Caco-2 (cell line): Measurements from ENCODE around the gene XRCC4. TPM values are rescaled to one million over a fixed set of nuclear protein-coding genes. Genes with fewer than 3 reads are reported as not detected.

Source experiments
- BruUV-seq: library from RNA; stranded (reverse); fragments of 400-500 nt; replicated peaks from 2 replicates; lab custom pipeline; 2021; lab: Mats Ljungman, UMichigan
- CTCF ChIA-PET: fragments of 300-600 bp; sonication (Branson Sonifier 250); formaldehyde crosslinking; loops from one replicate; lab custom pipeline; 2022; ENCODE audit warnings: antibody characterized with exemption; lab: Charles Lee
- POLR2A ChIA-PET: fragments of 300-600 bp; sonication (Branson Sonifier 250); formaldehyde crosslinking; loops from one replicate; lab custom pipeline; 2022; ENCODE audit warnings: antibody characterized with exemption; lab: Charles Lee
- DNase-seq, 2 experiments: peaks; one replicate each; pipeline versions ENCODE4 v3.0.0 to v3.0.0-alpha.2; 2020 to 2022
- H3K27me3 ChIP-seq: replicated peaks from 2 replicates; pipeline ENCODE4 v1.6.0; 2011; ENCODE audit warnings: low read length; ENCODE audit not compliant: control insufficient read depth, insufficient read depth
- H3K36me3 ChIP-seq: 2 replicates; pipeline ENCODE4 v1.5.1; 2011; ENCODE audit warnings: low read length; ENCODE audit not compliant: control insufficient read depth, insufficient read depth
- H3K4me1 ChIP-seq: fragments of 250-450 bp; sonication (Bioruptor Pico); 2 replicates; pipeline ENCODE4 v1.5.1; 2020; ENCODE audit warnings: mild to moderate bottlenecking
- H3K4me3 ChIP-seq: 2 replicates; pipeline ENCODE4 v1.5.1; 2011; ENCODE audit warnings: low read depth, mild to moderate bottlenecking, control low read depth, low read length
- H3K9me3 ChIP-seq: fragments of 250-450 bp; sonication (Bioruptor Pico); 2 replicates; pipeline ENCODE4 v1.5.1; 2020; ENCODE audit warnings: mild to moderate bottlenecking, moderate library complexity
- H3K27ac Mint-ChIP-seq: one replicate; pipeline ENCODE4 v1.8.0; 2022; ENCODE audit warnings: mixed read lengths; ENCODE audit not compliant: unreplicated experiment
- H3K27me3 Mint-ChIP-seq: one replicate; pipeline ENCODE4 v1.8.0; 2022; ENCODE audit warnings: mixed read lengths; ENCODE audit not compliant: insufficient read depth, unreplicated experiment
- H3K36me3 Mint-ChIP-seq: one replicate; pipeline ENCODE4 v1.8.0; 2022; ENCODE audit warnings: mild to moderate bottlenecking, mixed read lengths; ENCODE audit not compliant: insufficient read depth, unreplicated experiment
- H3K4me1 Mint-ChIP-seq: one replicate; pipeline ENCODE4 v1.8.0; 2022; ENCODE audit warnings: low read depth, mixed read lengths; ENCODE audit not compliant: unreplicated experiment
- H3K4me3 Mint-ChIP-seq: one replicate; pipeline ENCODE4 v1.8.0; 2022; ENCODE audit warnings: mild to moderate bottlenecking, moderate library complexity, mixed read lengths; ENCODE audit not compliant: unreplicated experiment
- H3K9me3 Mint-ChIP-seq: one replicate; pipeline ENCODE4 v1.8.0; 2022; ENCODE audit warnings: mixed read lengths; ENCODE audit not compliant: unreplicated experiment
- CTCF ChIP-seq, 2 experiments: fragments of 200-600 bp in 1 of 2; IDR thresholded peaks; 1 replicate in 1 of 2; 2 replicates in 1 of 2; pipeline versions ENCODE4 v1.5.1 to v1.8.0; 2011 to 2022; ENCODE audit warnings: antibody characterized with exemption in 1 of 2, control low read depth in 1 of 2, inconsistent platforms in 1 of 2, low read depth in 1 of 2, low read length in 1 of 2, mild to moderate bottlenecking in 1 of 2, moderate library complexity in 1 of 2; ENCODE audit not compliant: insufficient read depth in 1 of 2, severe bottlenecking in 1 of 2, unreplicated experiment in 1 of 2
- intact Hi-C: fragments of 100-400 bp; cut with micrococcal nuclease; formaldehyde crosslinking; loops from one replicate; pipeline ENCODE4 v1.10.0; 2022; ENCODE audit not compliant: unreplicated experiment
- total RNA-seq: library from RNA; stranded (reverse); gene quantifications from 2 replicates; pipeline ENCODE4 v1.2.3, GENCODE V29; 2022

XRCC4 gene
- total RNA-seq, 1 experiment from 2014 or later = 13.0 TPM

- no peaks in the 10 kb centered on the region for H3K36me3 ChIP-seq
- H3K27me3 ChIP-seq = no peaks in the 10 kb centered on the region
- Mint-ChIP-seq H3K27ac (no peak overlapping the region), H3K9me3 (peaks cover 10% of the 10 kb centered on the region), H3K4me3 (no peak overlapping the region), H3K36me3 (no peaks in the 10 kb centered on the region), H3K27me3 (no peaks in the 10 kb centered on the region), H3K4me1 (no peaks in the 10 kb centered on the region)
- H3K4me3 ChIP-seq = no peak overlapping the region
- POLR2A ChIA-PET = no interaction called here
- no peaks in the 10 kb centered on the region for H3K4me1 ChIP-seq
- BruUV-seq = no TSS peak
- DNase-seq = no peak
- H3K9me3 ChIP-seq = peaks cover 10% of the 10 kb centered on the region; the same call in 1 of the 2 replicates
- TF ChIP-seq CTCF (IDR thresholded peaks at IDR 0.05; ENCODE audit: insufficient read depth in 1 of 2, low read depth in 1 of 2, low read length in 1 of 2, severe bottlenecking in 1 of 2, unreplicated experiment in 1 of 2) = no peak
- CTCF ChIA-PET = no interaction called here
- intact Hi-C loops = no loop called here
These were observed 222.0 kb downstream of the XRCC4 start for GRCh38 chr5:83299353-83299752.

GRCh38 chr5:83306572-83307241 lies 229.4 kb downstream of the XRCC4 start:
- no peak overlapping the region for H3K27ac Mint-ChIP-seq
- no peak for TF ChIP-seq CTCF (IDR thresholded peaks at IDR 0.05; ENCODE audit: insufficient read depth in 1 of 2, low read depth in 1 of 2, low read length in 1 of 2, severe bottlenecking in 1 of 2, unreplicated experiment in 1 of 2)
- Histone ChIP-seq H3K9me3 (no peaks in the 10 kb centered on the region), H3K4me1 (no peaks in the 10 kb centered on the region), H3K4me3 (no peak overlapping the region), H3K27me3 (no peaks in the 10 kb centered on the region), H3K36me3 (no peaks in the 10 kb centered on the region)
- BruUV-seq = no TSS peak
- CTCF ChIA-PET = no interaction called here
- H3K27me3 Mint-ChIP-seq = no peaks in the 10 kb centered on the region
- POLR2A ChIA-PET = no interaction called here
- no peaks in the 10 kb centered on the region for H3K36me3 Mint-ChIP-seq
- intact Hi-C loops = no loop called here
- H3K9me3 Mint-ChIP-seq = no peaks in the 10 kb centered on the region
- no peak for DNase-seq
- H3K4me3 Mint-ChIP-seq = no peak overlapping the region
- H3K4me1 Mint-ChIP-seq = no peaks in the 10 kb centered on the region

GRCh38 chr5:83312663-83313062 lies 235.3 kb downstream of the XRCC4 start:
- H3K4me3 ChIP-seq = no peak overlapping the region
- Mint-ChIP-seq H3K9me3 (peaks cover 9% of the 10 kb centered on the region), H3K27ac (no peak overlapping the region), H3K36me3 (no peaks in the 10 kb centered on the region), H3K4me1 (peaks cover 15% of the 10 kb centered on the region), H3K4me3 (no peak overlapping the region), H3K27me3 (no peaks in the 10 kb centered on the region)
- ChIA-PET CTCF (no interaction called here), POLR2A (interaction anchor here (0.6 kb wide), 1 partner anchor 162 kb away, joined by 4 read pairs; no protein-coding TSS in a partner anchor)
- no TSS peak for BruUV-seq
- no peak for TF ChIP-seq CTCF (IDR thresholded peaks at IDR 0.05; ENCODE audit: insufficient read depth in 1 of 2, low read depth in 1 of 2, low read length in 1 of 2, severe bottlenecking in 1 of 2, unreplicated experiment in 1 of 2)
- H3K36me3 ChIP-seq = no peaks in the 10 kb centered on the region
- 0 out of 2 replicates have a peak, but pooled peaks cover 4% of the 10 kb centered on the region for H3K9me3 ChIP-seq
- DNase-seq = no peak
- H3K27me3 ChIP-seq = no peaks in the 10 kb centered on the region
- H3K4me1 ChIP-seq = peaks cover 8% of the 10 kb centered on the region
- intact Hi-C loops = no loop called here
